HG03575 (cell line): ENCODE measurements around the gene ZNF256.

Experiments
- ATAC-seq: cut with Tn5 transposase; IDR thresholded peaks from one replicate; pipeline ENCODE4 v1.9.1; 2021; ENCODE audit not compliant: unreplicated experiment, insufficient number of reproducible peaks, low FRiP score; ENCODE audit errors: extremely low read depth

Gene ZNF256

DNA sequence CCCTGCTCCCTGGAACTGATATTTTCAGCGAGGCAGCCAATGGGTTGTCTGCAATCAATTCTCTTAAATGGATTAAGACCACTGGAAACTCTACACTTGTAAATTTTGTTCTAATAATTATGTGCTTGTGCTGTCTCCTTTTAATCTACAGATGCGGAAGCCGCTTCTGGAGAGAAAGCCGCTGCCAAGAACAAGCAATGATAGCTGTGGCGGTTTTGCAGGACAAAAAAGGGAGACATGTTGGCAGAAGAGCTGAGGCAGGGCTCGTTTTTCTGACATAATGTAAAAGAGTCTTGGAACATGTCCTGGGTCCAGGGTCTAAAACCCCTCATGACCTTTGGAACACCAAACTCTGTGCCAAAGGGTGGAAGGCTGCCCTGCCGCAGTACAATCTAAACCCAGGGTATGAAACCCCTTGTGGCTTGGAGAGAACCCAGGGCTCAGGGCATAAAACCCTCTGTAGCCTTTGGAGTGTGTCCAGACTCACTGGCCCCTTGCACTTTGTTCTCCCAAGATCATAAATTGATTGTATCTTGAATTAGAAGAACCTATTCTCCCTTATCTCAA is 43.8 kb downstream of the ZNF256 start:
- ATAC-seq = no peak

DNA sequence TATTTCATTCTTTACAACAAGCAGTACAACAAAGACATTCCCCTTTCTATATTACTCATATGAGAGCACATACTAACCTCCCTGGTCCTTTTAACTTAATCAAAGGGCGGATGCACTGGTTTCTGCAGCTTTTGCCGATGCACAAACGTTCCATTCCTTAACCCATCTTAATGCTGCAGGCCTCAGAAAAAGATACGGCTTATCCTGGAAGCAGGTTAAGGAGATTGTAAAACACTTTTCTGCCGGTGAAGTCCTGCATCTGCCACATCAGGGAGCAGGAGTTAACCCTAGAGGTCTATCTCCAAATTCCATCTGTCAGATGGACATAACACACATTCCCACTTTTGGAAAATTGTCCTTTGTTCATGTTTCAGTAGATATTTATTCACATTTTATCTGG is 47.2 kb downstream of the ZNF256 start:
- ATAC-seq = no peak
